Activated CD4-positive, alpha-beta T cell treated with anti-CD3 and anti-CD28 coated beads for 36 hours (primary cell): ENCODE measurements around the gene TRPM1. TPM values are rescaled to one million over a fixed set of nuclear protein-coding genes. Genes with fewer than 3 reads are reported as not detected.

Source experiments
- ATAC-seq: fragments of 200-7000 bp; cut with Tn5 transposase; one replicate; pipeline ENCODE4 v1.10.0; 2021; ENCODE audit warnings: mild to moderate bottlenecking, moderate library complexity
- CTCF ChIA-PET: fragments of 350-600 bp; sonication (Branson Sonifier 250); formaldehyde crosslinking; loops from one replicate; lab custom pipeline; 2021; ENCODE audit warnings: antibody characterized with exemption; lab: Charles Lee
- POLR2A ChIA-PET: fragments of 350-600 bp; sonication (Branson Sonifier 250); formaldehyde crosslinking; loops from one replicate; lab custom pipeline; 2021; ENCODE audit warnings: antibody characterized with exemption, inconsistent platforms; lab: Charles Lee
- DNase-seq: peaks from one replicate; pipeline ENCODE4 v3.0.0-alpha.2; 2020
- H3K27ac Mint-ChIP-seq: one replicate; pipeline ENCODE4 v1.8.0; 2021; ENCODE audit warnings: mixed read lengths
- H3K27me3 Mint-ChIP-seq: one replicate; pipeline ENCODE4 v1.8.0; 2021; ENCODE audit warnings: mixed read lengths
- H3K36me3 Mint-ChIP-seq: one replicate; pipeline ENCODE4 v1.8.0; 2021; ENCODE audit warnings: low read depth, mixed read lengths
- H3K4me1 Mint-ChIP-seq: one replicate; pipeline ENCODE4 v1.8.0; 2021; ENCODE audit warnings: mixed read lengths
- H3K4me3 Mint-ChIP-seq: one replicate; pipeline ENCODE4 v1.8.0; 2021; ENCODE audit warnings: mild to moderate bottlenecking, moderate library complexity, mixed read lengths
- H3K9me3 Mint-ChIP-seq: one replicate; pipeline ENCODE4 v1.8.0; 2021; ENCODE audit warnings: low read depth, mixed read lengths
- intact Hi-C, 2 experiments: fragments of 100-400 bp; cut with DNase I in 1 of 2; cut with micrococcal nuclease in 1 of 2; formaldehyde crosslinking; loops; one replicate each; pipeline versions ENCODE4 v1.14.2 to v1.15.1; 2022 to 2024; cut with DNase I, micrococcal nuclease
- total RNA-seq, 2 experiments: library from RNA; stranded (reverse); gene quantifications; one replicate each; pipeline ENCODE4 v1.2.3, GENCODE V29; 2021

Gene TRPM1
- total RNA-seq = not detected

- intact Hi-C loops = no loop called here
- DNase-seq = no peak
- H3K9me3 Mint-ChIP-seq = no peaks in the 10 kb centered on the region
- ChIA-PET POLR2A (no interaction called here), CTCF (interaction anchor here (1.5 kb wide), 1 partner anchor 28 kb away, joined by 4 read pairs; no protein-coding TSS in a partner anchor)
- no peaks in the 10 kb centered on the region for H3K27me3 Mint-ChIP-seq
- no peak for ATAC-seq
- peaks cover 2% of the 10 kb centered on the region for H3K4me1 Mint-ChIP-seq
- no peak within 1 kb of the TSS for H3K27ac Mint-ChIP-seq
- H3K4me3 Mint-ChIP-seq = no peak within 1 kb of the TSS
- no peaks in the 10 kb centered on the region for H3K36me3 Mint-ChIP-seq
These were observed at the start of gene TRPM1 for GRCh38 chr15:31101262-31102038. Gene TRPM1, minus strand, starts transcription at chr15:31101725. Its CDS starts 20,370 bp downstream, at chr15:31081355.

GRCh38 chr15:31150732-31151231, 49.3 kb upstream of the TRPM1 start:
- CTCF ChIA-PET = no interaction called here
- Mint-ChIP-seq H3K36me3 (no peaks in the 10 kb centered on the region), H3K27ac (no peak overlapping the region), H3K9me3 (no peaks in the 10 kb centered on the region), H3K4me3 (no peak overlapping the region), H3K27me3 (no peaks in the 10 kb centered on the region), H3K4me1 (no peaks in the 10 kb centered on the region)
- intact Hi-C loops = no loop called here
- ATAC-seq (no peak), DNase-seq (no peak)
- POLR2A ChIA-PET = no interaction called here

- Mint-ChIP-seq H3K4me3 (no peak overlapping the region), H3K36me3 (no peaks in the 10 kb centered on the region), H3K27me3 (no peaks in the 10 kb centered on the region), H3K27ac (no peak overlapping the region), H3K9me3 (no peaks in the 10 kb centered on the region), H3K4me1 (no peaks in the 10 kb centered on the region)
- CTCF ChIA-PET = interaction anchor here (1.1 kb wide), 1 partner anchor 21 kb away, joined by 4 read pairs; no protein-coding TSS in a partner anchor
- DNase-seq = no peak
- POLR2A ChIA-PET = no interaction called here
- intact Hi-C loops = no loop called here
- ATAC-seq = no peak
These were observed 48.5 kb upstream of the TRPM1 start for GRCh38 chr15:31149987-31150386.

GRCh38 chr15:31149088-31149505, 47.6 kb upstream of the TRPM1 start:
- DNase-seq (no peak), ATAC-seq (no peak)
- ChIA-PET POLR2A (no interaction called here), CTCF (interaction anchor here (0.8 to 1.1 kb wide), 2 partner anchors 20 to 38 kb away, joined by 3 to 4 read pairs; no protein-coding TSS in a partner anchor)
- intact Hi-C loops = no loop called here
- H3K27ac Mint-ChIP-seq = no peak overlapping the region
- no peaks in the 10 kb centered on the region for H3K4me1 Mint-ChIP-seq
- no peaks in the 10 kb centered on the region for H3K36me3 Mint-ChIP-seq
- no peak overlapping the region for H3K4me3 Mint-ChIP-seq
- H3K27me3 Mint-ChIP-seq = no peaks in the 10 kb centered on the region
- no peaks in the 10 kb centered on the region for H3K9me3 Mint-ChIP-seq

- ATAC-seq = no peak
- Mint-ChIP-seq H3K4me1 (no peaks in the 10 kb centered on the region), H3K36me3 (no peaks in the 10 kb centered on the region), H3K27ac (no peak overlapping the region), H3K9me3 (no peaks in the 10 kb centered on the region), H3K4me3 (no peak overlapping the region), H3K27me3 (no peaks in the 10 kb centered on the region)
- intact Hi-C loops = no loop called here
- ChIA-PET POLR2A (no interaction called here), CTCF (interaction anchor here (0.8 to 1.7 kb wide), 2 partner anchors 10 to 37 kb away, joined by 3 to 5 read pairs; no protein-coding TSS in a partner anchor)
- no peak for DNase-seq
These were observed 47.0 kb upstream of the TRPM1 start for GRCh38 chr15:31148297-31149087.

GRCh38 chr15:31147944-31148296, 46.4 kb upstream of the TRPM1 start:
- no peaks in the 10 kb centered on the region for H3K4me1 Mint-ChIP-seq
- ChIA-PET CTCF (interaction anchor here (1.7 kb wide), 1 partner anchor 10 kb away, joined by 5 read pairs; no protein-coding TSS in a partner anchor), POLR2A (no interaction called here)
- intact Hi-C loops = no loop called here
- no peak overlapping the region for H3K4me3 Mint-ChIP-seq
- no peak overlapping the region for H3K27ac Mint-ChIP-seq
- H3K27me3 Mint-ChIP-seq = no peaks in the 10 kb centered on the region
- H3K9me3 Mint-ChIP-seq = no peaks in the 10 kb centered on the region
- ATAC-seq = no peak
- DNase-seq = no peak
- no peaks in the 10 kb centered on the region for H3K36me3 Mint-ChIP-seq

GRCh38 chr15:31147456-31147855, 45.9 kb upstream of the TRPM1 start:
- intact Hi-C loops = no loop called here
- Mint-ChIP-seq H3K27me3 (no peaks in the 10 kb centered on the region), H3K27ac (no peak overlapping the region), H3K4me1 (no peaks in the 10 kb centered on the region), H3K4me3 (no peak overlapping the region), H3K9me3 (no peaks in the 10 kb centered on the region), H3K36me3 (no peaks in the 10 kb centered on the region)
- POLR2A ChIA-PET = no interaction called here
- CTCF ChIA-PET = interaction anchor here (0.7 to 1.7 kb wide), 3 partner anchors 9 to 20 kb away, joined by 3 to 5 read pairs (median 4); no protein-coding TSS in a partner anchor
- ATAC-seq (no peak), DNase-seq (no peak)

- CTCF ChIA-PET = interaction anchor here (0.7 to 1.1 kb wide), 3 partner anchors 14 to 18 kb away, joined by 3 to 5 read pairs (median 4); no protein-coding TSS in a partner anchor
- ATAC-seq = no peak
- Mint-ChIP-seq H3K36me3 (no peaks in the 10 kb centered on the region), H3K4me3 (no peak overlapping the region), H3K27me3 (no peaks in the 10 kb centered on the region), H3K27ac (no peak overlapping the region), H3K9me3 (no peaks in the 10 kb centered on the region), H3K4me1 (no peaks in the 10 kb centered on the region)
- POLR2A ChIA-PET = no interaction called here
- intact Hi-C loops = no loop called here
- no peak for DNase-seq
These were observed 43.9 kb upstream of the TRPM1 start for GRCh38 chr15:31145271-31145911.

GRCh38 chr15:31141792-31142191, 40.3 kb upstream of the TRPM1 start:
- Mint-ChIP-seq H3K4me1 (no peaks in the 10 kb centered on the region), H3K27ac (no peak overlapping the region), H3K9me3 (no peaks in the 10 kb centered on the region), H3K4me3 (no peak overlapping the region), H3K36me3 (no peaks in the 10 kb centered on the region), H3K27me3 (no peaks in the 10 kb centered on the region)
- DNase-seq (no peak), ATAC-seq (no peak)
- ChIA-PET CTCF (no interaction called here), POLR2A (no interaction called here)
- intact Hi-C loops = no loop called here

GRCh38 chr15:31136607-31137328, 35.2 kb upstream of the TRPM1 start:
- DNase-seq (no peak), ATAC-seq (no peak)
- Mint-ChIP-seq H3K4me3 (no peak overlapping the region), H3K36me3 (no peaks in the 10 kb centered on the region), H3K27ac (no peak overlapping the region), H3K4me1 (no peaks in the 10 kb centered on the region), H3K27me3 (no peaks in the 10 kb centered on the region), H3K9me3 (no peaks in the 10 kb centered on the region)
- intact Hi-C loops = loop anchor here in 1 of 2 experiments (10.0 kb wide), 1 partner anchor 358 kb away; no protein-coding TSS in a partner anchor
- ChIA-PET POLR2A (no interaction called here), CTCF (no interaction called here)
